Left lung (tissue), 10 donors: Measurements from ENCODE around the gene UIMC1. TPM values are rescaled to one million over a fixed set of nuclear protein-coding genes. Genes with fewer than 3 reads are reported as not detected.

Experiments used
- ATAC-seq: fragments of 200-7000 bp; cut with Tn5 transposase; one replicate; pipeline ENCODE4 v1.9.1; 2020; ENCODE audit warnings: moderate library complexity
- DNase-seq, 4 donors: peaks; one replicate each; pipeline ENCODE4 v3.0.0-alpha.2; 2013 to 2020
- H3K27ac ChIP-seq, 2 donors: fragments of 200-600 bp; sonication (generic) in 1 of 2; one replicate each; pipeline versions ENCODE4 v1.5.0 to v1.8.0; 2020 to 2021
- H3K27me3 ChIP-seq, 2 donors: fragments of 200-600 bp; sonication (generic) in 1 of 2; one replicate each; pipeline versions ENCODE4 v1.5.0 to v1.8.0; 2020 to 2021
- H3K36me3 ChIP-seq, 2 donors: fragments of 200-600 bp; sonication (generic) in 1 of 2; one replicate each; pipeline versions ENCODE4 v1.5.0 to v1.8.0; 2020 to 2021
- H3K4me1 ChIP-seq, 2 donors: fragments of 200-600 bp; one replicate each; pipeline ENCODE4 v1.8.0; 2021
- H3K4me3 ChIP-seq, 2 donors: fragments of 200-600 bp; sonication (generic) in 1 of 2; one replicate each; pipeline versions ENCODE4 v1.5.0 to v1.8.0; 2020 to 2021; ENCODE audit warnings: mild to moderate bottlenecking in 1 of 2
- H3K9me3 ChIP-seq, 2 donors: fragments of 200-600 bp; sonication (generic) in 1 of 2; one replicate each; pipeline versions ENCODE4 v1.5.0 to v1.8.0; 2020 to 2021
- intact Hi-C, 2 donors: fragments of 100-400 bp; cut with DNase I; formaldehyde crosslinking; loops; one replicate each; pipeline versions ENCODE4 v1.11.2 to v1.14.2; 2022
- polyA plus RNA-seq, 6 donors: library from polyadenylated mRNA; unstranded; fragments of 120-200 nt; gene quantifications; one replicate each; pipeline ENCODE4 v1.2.1, GENCODE V29; 2013; ENCODE audit not compliant: insufficient read length in 6 of 6
- total RNA-seq, 2 donors: library from RNA; stranded (reverse); fragmentation: NEBNext Ultra II Directional; extraction: Animal tissue kit (Norgen Biotek cat#: 25700); gene quantifications; one replicate each; pipeline ENCODE4 v1.2.1, GENCODE V29; 2021
- TF ChIP-seq, protein P1 (sequence below), 2 donors: fragments of 200-600 bp; sonication (generic) in 1 of 2; IDR thresholded peaks; one replicate each; pipeline versions ENCODE4 v1.5.0 to v1.8.0; 2021; ENCODE audit warnings: antibody characterized with exemption in 2 of 2
- donor health status: DM: no; HTN: yes; CAD: no.
- donor health status: DM: no; HTN: no; CAD: no.

Gene UIMC1
- total and polyA plus RNA-seq, 8 donors: 22.4 to 53.7 (median 44.2) TPM

DNA sequence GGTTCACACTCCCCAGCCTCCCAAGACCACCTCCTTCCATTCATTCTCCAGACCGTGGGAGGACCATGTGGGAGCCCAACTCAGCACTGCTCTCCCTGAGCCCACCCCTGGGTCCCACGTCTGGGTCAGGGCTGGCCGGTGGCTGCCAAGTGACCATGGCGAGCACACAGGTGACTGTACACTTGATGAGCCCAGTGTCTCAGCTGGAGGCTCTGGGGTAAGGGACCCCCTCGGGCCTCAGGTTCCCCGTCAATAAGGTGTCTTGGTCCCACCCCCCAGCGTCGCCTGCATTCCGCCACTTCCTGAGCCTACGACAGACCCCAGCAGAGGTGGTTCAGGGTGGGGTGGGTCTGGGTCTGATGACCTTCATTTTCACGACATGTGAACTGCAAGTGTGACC is 146.2 kb downstream of the UIMC1 start:
- Histone ChIP-seq H3K27ac (no peak overlapping the region), H3K4me1 (no peaks in the 10 kb centered on the region), H3K36me3 (no peaks in the 10 kb centered on the region), H3K9me3 (no peaks in the 10 kb centered on the region), H3K4me3 (no peak overlapping the region), H3K27me3 (peaks cover 6 to 85% of the 10 kb centered on the region in 2 donors)
- TF ChIP-seq, protein P1, sequence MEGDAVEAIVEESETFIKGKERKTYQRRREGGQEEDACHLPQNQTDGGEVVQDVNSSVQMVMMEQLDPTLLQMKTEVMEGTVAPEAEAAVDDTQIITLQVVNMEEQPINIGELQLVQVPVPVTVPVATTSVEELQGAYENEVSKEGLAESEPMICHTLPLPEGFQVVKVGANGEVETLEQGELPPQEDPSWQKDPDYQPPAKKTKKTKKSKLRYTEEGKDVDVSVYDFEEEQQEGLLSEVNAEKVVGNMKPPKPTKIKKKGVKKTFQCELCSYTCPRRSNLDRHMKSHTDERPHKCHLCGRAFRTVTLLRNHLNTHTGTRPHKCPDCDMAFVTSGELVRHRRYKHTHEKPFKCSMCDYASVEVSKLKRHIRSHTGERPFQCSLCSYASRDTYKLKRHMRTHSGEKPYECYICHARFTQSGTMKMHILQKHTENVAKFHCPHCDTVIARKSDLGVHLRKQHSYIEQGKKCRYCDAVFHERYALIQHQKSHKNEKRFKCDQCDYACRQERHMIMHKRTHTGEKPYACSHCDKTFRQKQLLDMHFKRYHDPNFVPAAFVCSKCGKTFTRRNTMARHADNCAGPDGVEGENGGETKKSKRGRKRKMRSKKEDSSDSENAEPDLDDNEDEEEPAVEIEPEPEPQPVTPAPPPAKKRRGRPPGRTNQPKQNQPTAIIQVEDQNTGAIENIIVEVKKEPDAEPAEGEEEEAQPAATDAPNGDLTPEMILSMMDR (IDR thresholded peaks at IDR 0.05): no peak
- intact Hi-C loops: no loop called here
- no peak for ATAC-seq
- DNase-seq: peak in 1 of 4 donors; percentile 54

DNA sequence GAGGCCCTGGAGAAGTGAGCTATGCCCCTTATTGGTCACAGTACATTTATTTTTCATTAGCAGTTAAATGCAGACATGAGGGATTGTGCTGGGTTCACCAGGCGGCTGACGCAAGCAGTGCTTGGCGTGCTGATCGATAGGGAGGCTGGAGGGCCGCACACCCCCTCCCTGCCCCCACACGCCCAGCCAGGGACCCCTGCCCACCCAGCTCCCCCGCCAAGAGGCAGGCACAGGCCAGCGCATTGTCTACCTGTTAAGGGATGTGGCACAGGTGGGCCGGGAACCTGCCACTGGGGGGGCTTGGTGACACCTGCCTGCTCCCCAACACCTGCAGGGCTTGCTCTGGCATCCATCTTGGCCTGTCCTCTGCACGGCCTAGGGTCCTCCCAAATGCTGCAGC is 146.7 kb downstream of the UIMC1 start:
- intact Hi-C loops: no loop called here
- TF ChIP-seq, protein P1 (IDR thresholded peaks at IDR 0.05): no peak
- peaks cover 4 to 85% of the 10 kb centered on the region in 2 donors for H3K27me3 ChIP-seq
- no peak for ATAC-seq
- no peaks in the 10 kb centered on the region for H3K36me3 ChIP-seq
- H3K4me1 ChIP-seq: no peaks in the 10 kb centered on the region
- no peak overlapping the region for H3K27ac ChIP-seq
- no peaks in the 10 kb centered on the region for H3K9me3 ChIP-seq
- DNase-seq: peak in 1 of 4 donors; percentile 59
- no peak overlapping the region for H3K4me3 ChIP-seq

DNA sequence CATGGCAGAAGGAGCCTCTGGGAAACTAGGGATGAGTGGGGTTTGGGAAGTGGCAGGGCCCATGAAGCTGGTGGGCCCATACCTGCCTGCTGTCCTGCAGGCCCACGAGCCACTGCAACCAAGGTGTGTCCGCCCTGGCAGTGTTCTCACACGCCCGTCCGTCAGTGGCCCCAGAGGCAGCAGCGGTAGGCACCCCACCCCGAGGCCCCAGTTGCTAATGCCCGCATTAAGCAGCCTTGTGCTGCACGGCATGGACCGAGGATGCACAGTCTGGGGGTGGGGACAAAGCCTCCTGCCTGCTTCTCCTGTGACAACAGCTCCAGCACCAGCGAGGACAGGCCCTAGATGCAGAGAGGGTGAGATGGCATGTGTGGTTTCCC is 148.7 kb downstream of the UIMC1 start:
- H3K4me3 ChIP-seq: no peak overlapping the region
- no peaks in the 10 kb centered on the region for H3K4me1 ChIP-seq
- H3K36me3 ChIP-seq: no peaks in the 10 kb centered on the region
- intact Hi-C loops: no loop called here
- H3K27me3 ChIP-seq: peaks cover 4 to 86% of the 10 kb centered on the region in 2 donors
- no peak for ATAC-seq
- H3K9me3 ChIP-seq: no peaks in the 10 kb centered on the region
- TF ChIP-seq, protein P1 (IDR thresholded peaks at IDR 0.05): no peak
- peak in 1 of 4 donors; percentile 61 for DNase-seq
- H3K27ac ChIP-seq: no peak overlapping the region

DNA sequence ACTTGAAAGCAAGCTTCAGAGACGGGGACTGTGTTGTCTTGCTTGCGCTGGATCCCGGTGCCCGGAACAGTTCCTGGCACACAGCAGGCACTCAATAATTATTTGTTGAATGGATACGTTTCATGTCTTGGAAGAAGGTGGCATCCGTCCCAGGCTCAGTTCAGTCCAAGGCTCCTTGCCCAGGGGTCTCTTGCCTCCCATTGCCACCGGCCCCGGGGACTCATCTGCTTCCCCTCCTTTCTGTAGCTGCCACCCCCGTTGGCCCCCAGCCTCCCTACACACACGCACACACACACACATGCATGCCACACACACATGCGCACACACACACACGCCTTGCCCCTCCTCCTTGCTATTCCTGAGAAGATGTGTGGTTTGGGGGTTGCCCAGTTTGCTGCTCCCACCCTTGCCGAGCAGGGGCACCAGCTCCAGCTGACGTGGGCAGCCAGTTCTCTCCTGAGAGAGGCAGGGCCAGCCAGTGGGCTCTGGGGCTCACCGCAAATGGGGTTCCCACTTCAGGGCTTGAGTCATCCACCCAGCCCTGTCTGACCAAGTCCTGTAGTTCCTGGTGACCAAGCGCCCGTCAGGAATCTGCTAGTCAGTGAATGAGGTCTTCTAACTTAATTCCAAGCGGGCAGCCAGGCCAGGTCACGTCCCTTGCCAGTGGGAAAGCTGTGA is 149.2 kb downstream of the UIMC1 start:
- TF ChIP-seq, protein P1 (IDR thresholded peaks at IDR 0.05): no peak
- DNase-seq: peak in 1 of 4 donors; percentile 61
- no peak for ATAC-seq
- Histone ChIP-seq H3K36me3 (no peaks in the 10 kb centered on the region), H3K27ac (no peak overlapping the region), H3K9me3 (no peaks in the 10 kb centered on the region), H3K4me1 (no peaks in the 10 kb centered on the region), H3K4me3 (no peak overlapping the region), H3K27me3 (peaks cover 0 to 82% of the 10 kb centered on the region in 2 donors)
- intact Hi-C loops: no loop called here

DNA sequence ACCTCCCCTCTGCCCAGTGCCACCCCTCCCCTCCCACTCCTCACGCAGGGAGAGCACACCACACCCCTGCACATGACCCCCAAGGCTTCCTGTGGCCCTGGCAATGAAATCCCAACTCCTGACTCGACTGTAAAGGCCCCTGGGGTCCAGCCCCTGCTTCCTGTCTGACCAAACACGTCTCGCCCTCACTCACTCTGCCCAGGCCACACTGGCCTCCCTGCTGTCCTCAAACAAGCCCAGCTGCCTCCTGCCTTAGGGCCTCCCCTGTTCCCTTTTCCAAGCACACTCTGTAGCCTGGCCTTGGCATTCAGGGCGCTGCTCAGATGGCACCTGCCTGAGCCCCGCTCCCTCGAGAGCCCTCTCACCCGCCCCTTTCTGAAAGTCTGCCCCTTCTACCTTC is 149.8 kb downstream of the UIMC1 start:
- H3K9me3 ChIP-seq: no peaks in the 10 kb centered on the region
- intact Hi-C loops: no loop called here
- DNase-seq (peak in 1 of 4 donors; percentile 53), ATAC-seq (no peak)
- no peak overlapping the region for H3K4me3 ChIP-seq
- H3K27ac ChIP-seq: no peak overlapping the region
- TF ChIP-seq, protein P1 (IDR thresholded peaks at IDR 0.05): no peak
- H3K27me3 ChIP-seq: peaks cover 0 to 78% of the 10 kb centered on the region in 2 donors
- no peaks in the 10 kb centered on the region for H3K36me3 ChIP-seq
- no peaks in the 10 kb centered on the region for H3K4me1 ChIP-seq
